ENCODE data around the gene ANO5.

ANO5 gene

GRCh38 chr11:22180131-22180530 lies 12.8 kb upstream of the ANO5 start:
- no peaks in the 10 kb centered on the region for H3K27me3 Mint-ChIP-seq (ENCODE audit: low read depth)
- no peak overlapping the region for H3K4me3 Mint-ChIP-seq
- no peak for TF ChIP-seq CTCF (IDR thresholded peaks at IDR 0.05; ENCODE audit: unreplicated experiment in 3 of 3)
- no peaks in the 10 kb centered on the region for H3K36me3 Mint-ChIP-seq (ENCODE audit: low read depth)
- H3K9me3 Mint-ChIP-seq: no peaks in the 10 kb centered on the region
- no peak overlapping the region for H3K27ac Mint-ChIP-seq
- H3K4me1 Mint-ChIP-seq: no peaks in the 10 kb centered on the region

GRCh38 chr11:22189660-22190059 lies 3.2 kb upstream of the ANO5 start:
- Mint-ChIP-seq H3K36me3 (ENCODE audit: low read depth) (no peaks in the 10 kb centered on the region), H3K9me3 (no peaks in the 10 kb centered on the region), H3K4me1 (peaks cover 5% of the 10 kb centered on the region), H3K27me3 (ENCODE audit: low read depth) (peaks cover 39% of the 10 kb centered on the region), H3K4me3 (no peak overlapping the region), H3K27ac (no peak overlapping the region)
- no peak for TF ChIP-seq CTCF (IDR thresholded peaks at IDR 0.05; ENCODE audit: unreplicated experiment in 3 of 3)

- Mint-ChIP-seq H3K9me3 (no peaks in the 10 kb centered on the region), H3K36me3 (ENCODE audit: low read depth) (no peaks in the 10 kb centered on the region), H3K27ac (no peak overlapping the region), H3K27me3 (ENCODE audit: low read depth) (peaks cover 43% of the 10 kb centered on the region), H3K4me1 (peaks cover 5% of the 10 kb centered on the region), H3K4me3 (peak overlapping the region in 1 of 3 experiments; percentile 6)
- TF ChIP-seq CTCF (IDR thresholded peaks at IDR 0.05; ENCODE audit: unreplicated experiment in 3 of 3): no peak
Measured at GRCh38 chr11:22190827-22191463, 1.9 kb upstream of the ANO5 start.

GRCh38 chr11:22192289-22192641 lies 620 bp upstream of the ANO5 start:
- peaks cover 40% of the 10 kb centered on the region for H3K27me3 Mint-ChIP-seq (ENCODE audit: low read depth)
- H3K4me3 Mint-ChIP-seq: peak overlapping the region; percentile 96 to 99 (median 96)

GRCh38 chr11:22193348-22194051 lies 615 bp downstream of the ANO5 start:
- no peak for TF ChIP-seq CTCF (IDR thresholded peaks at IDR 0.05; ENCODE audit: unreplicated experiment in 3 of 3)
- Mint-ChIP-seq H3K36me3 (ENCODE audit: low read depth) (no peaks in the 10 kb centered on the region), H3K4me3 (peak overlapping the region; percentile 96 to 99 (median 96)), H3K9me3 (no peaks in the 10 kb centered on the region), H3K4me1 (peaks cover 18% of the 10 kb centered on the region), H3K27ac (no peak overlapping the region), H3K27me3 (ENCODE audit: low read depth) (peaks cover 38% of the 10 kb centered on the region)

More at GRCh38 chr11:22192289-22192641, 620 bp upstream of the ANO5 start:
- Mint-ChIP-seq H3K36me3 (ENCODE audit: low read depth) (no peaks in the 10 kb centered on the region), H3K27ac (no peak overlapping the region), H3K4me1 (peaks cover 8% of the 10 kb centered on the region), H3K9me3 (no peaks in the 10 kb centered on the region)
- TF ChIP-seq CTCF (IDR thresholded peaks at IDR 0.05; ENCODE audit: unreplicated experiment in 3 of 3): peak in 2 of 3 experiments; percentile 9 to 18

- no peaks in the 10 kb centered on the region for H3K36me3 Mint-ChIP-seq (ENCODE audit: low read depth)
- no peaks in the 10 kb centered on the region for H3K9me3 Mint-ChIP-seq
- H3K27me3 Mint-ChIP-seq (ENCODE audit: low read depth): peaks cover 38% of the 10 kb centered on the region
- TF ChIP-seq CTCF (IDR thresholded peaks at IDR 0.05; ENCODE audit: unreplicated experiment in 3 of 3): no peak
- H3K4me3 Mint-ChIP-seq: peak overlapping the region; percentile 96 to 99 (median 96)
- peaks cover 18% of the 10 kb centered on the region for H3K4me1 Mint-ChIP-seq
- no peak overlapping the region for H3K27ac Mint-ChIP-seq
Measured at GRCh38 chr11:22194306-22194705, 1.4 kb downstream of the ANO5 start.
